Mesendoderm (in vitro differentiated cells): ENCODE measurements around the gene FNIP1.

Experiments used
- DNase-seq: peaks from one replicate; pipeline ENCODE4 v3.0.0; 2013
- H2AK5ac ChIP-seq: 2 replicates; pipeline ENCODE4 v1.6.1; 2013; ENCODE audit warnings: low read length, inconsistent platforms
- H2BK120ac ChIP-seq: 2 replicates; pipeline ENCODE4 v1.6.1; 2013; ENCODE audit warnings: low read depth, mild to moderate bottlenecking, low read length, moderate library complexity, mixed read lengths
- H2BK15ac ChIP-seq: replicated peaks from 2 replicates; pipeline ENCODE4 v1.6.1; 2013; ENCODE audit warnings: low read depth, mild to moderate bottlenecking, moderate library complexity
- H2BK5ac ChIP-seq: 2 replicates; pipeline ENCODE4 v1.6.1; 2013; ENCODE audit warnings: low read length, inconsistent platforms
- H3K18ac ChIP-seq: 2 replicates; pipeline ENCODE4 v1.6.1; 2013; ENCODE audit warnings: mild to moderate bottlenecking, low read length, mixed read lengths
- H3K23ac ChIP-seq: one replicate; pipeline ENCODE4 v1.6.1; 2013; ENCODE audit warnings: low read length
- H3K27ac ChIP-seq: 2 replicates; pipeline ENCODE4 v1.5.1; 2013; ENCODE audit warnings: low read depth, mild to moderate bottlenecking, inconsistent platforms, low read length, moderate library complexity
- H3K27me3 ChIP-seq: 2 replicates; pipeline ENCODE4 v1.6.1; 2013; ENCODE audit warnings: low read length, control low read depth, mild to moderate bottlenecking, inconsistent platforms; ENCODE audit not compliant: insufficient read depth, poor library complexity
- H3K36me3 ChIP-seq: 2 replicates; pipeline ENCODE4 v1.6.1; 2013; ENCODE audit warnings: low read length, inconsistent platforms; ENCODE audit not compliant: control insufficient read depth, insufficient read depth
- H3K4ac ChIP-seq: one replicate; pipeline ENCODE4 v1.6.1; 2013; ENCODE audit warnings: low read depth, mild to moderate bottlenecking, low read length, moderate library complexity
- H3K4me1 ChIP-seq: 2 replicates; pipeline ENCODE4 v1.6.1; 2013; ENCODE audit warnings: low read depth, low read length, inconsistent platforms; ENCODE audit not compliant: control insufficient read depth
- H3K4me2 ChIP-seq: 2 replicates; pipeline ENCODE4 v1.6.1; 2013; ENCODE audit warnings: low read length
- H3K4me3 ChIP-seq: 2 replicates; pipeline ENCODE4 v1.5.1; 2013; ENCODE audit warnings: mild to moderate bottlenecking, low read length
- H3K56ac ChIP-seq: one replicate; pipeline ENCODE4 v1.6.1; 2013; ENCODE audit warnings: low read length
- H3K79me1 ChIP-seq: 2 replicates; pipeline ENCODE4 v1.6.1; 2013; ENCODE audit warnings: low read length, inconsistent platforms
- H3K79me2 ChIP-seq: 2 replicates; pipeline ENCODE4 v1.6.1; 2013; ENCODE audit warnings: mild to moderate bottlenecking, low read length; ENCODE audit not compliant: control insufficient read depth, insufficient read depth
- H3K9ac ChIP-seq: 2 replicates; pipeline ENCODE4 v1.6.1; 2013; ENCODE audit warnings: low read length, inconsistent platforms
- H4K5ac ChIP-seq: one replicate; pipeline ENCODE4 v1.6.1; 2013; ENCODE audit warnings: low read length
- H4K8ac ChIP-seq: one replicate; pipeline ENCODE4 v1.6.1; 2013; ENCODE audit warnings: low read depth, mild to moderate bottlenecking, control low read depth, low read length, moderate library complexity
- WGBS: extraction: QIAGEN DNeasy Blood & Tissue Kit; methylation state at CpG from one replicate; pipeline ENCODE4 v1.1.7; 2013; ENCODE audit warnings: low lambda C conversion rate, missing lambda C conversion rate; ENCODE audit not compliant: insufficient coverage; ENCODE audit errors: extremely low coverage; 5-methylcytosine and 5-hydroxymethylcytosine counted together

Gene FNIP1

GRCh38 chr5:131654309-131654708 is 142.5 kb downstream of the FNIP1 start:
- no CpG with 5 or more reads among the region's 2 CpGs for WGBS
- Histone ChIP-seq H3K23ac (no peak overlapping the region), H3K4me1 (no peaks in the 10 kb centered on the region), H3K4me2 (no peak overlapping the region), H3K9ac (no peak overlapping the region), H2AK5ac (no peak overlapping the region), H3K79me2 (no peaks in the 10 kb centered on the region), H3K18ac (no peak overlapping the region), H2BK5ac (no peak overlapping the region), H3K27ac (no peak overlapping the region), H3K56ac (no peak overlapping the region), H3K4me3 (no peak overlapping the region), H2BK15ac (no peak overlapping the region), H4K8ac (no peak overlapping the region), H4K5ac (no peak overlapping the region), H2BK120ac (no peak overlapping the region), H3K36me3 (no peaks in the 10 kb centered on the region), H3K27me3 (no peaks in the 10 kb centered on the region), H3K4ac (no peak overlapping the region), H3K79me1 (no peaks in the 10 kb centered on the region)
- DNase-seq: no peak

GRCh38 chr5:131649161-131649560 is 147.7 kb downstream of the FNIP1 start:
- no peak overlapping the region for H3K4ac ChIP-seq
- H2BK5ac ChIP-seq: no peak overlapping the region
- no peak overlapping the region for H3K23ac ChIP-seq
- H3K9ac ChIP-seq: no peak overlapping the region
- H3K4me1 ChIP-seq: no peaks in the 10 kb centered on the region
- no peaks in the 10 kb centered on the region for H3K79me1 ChIP-seq
- no peaks in the 10 kb centered on the region for H3K36me3 ChIP-seq
- no peak overlapping the region for H3K56ac ChIP-seq
- no peak overlapping the region for H3K4me2 ChIP-seq
- DNase-seq: no peak
- H3K79me2 ChIP-seq: no peaks in the 10 kb centered on the region
- H2BK15ac ChIP-seq: no peak overlapping the region
- no peak overlapping the region for H3K18ac ChIP-seq
- no peak overlapping the region for H4K5ac ChIP-seq
- H2AK5ac ChIP-seq: no peak overlapping the region
- no peak overlapping the region for H3K27ac ChIP-seq
- no CpG with 5 or more reads among the region's 3 CpGs for WGBS
- H3K27me3 ChIP-seq: no peaks in the 10 kb centered on the region
- H4K8ac ChIP-seq: no peak overlapping the region
- H3K4me3 ChIP-seq: no peak overlapping the region
- no peak overlapping the region for H2BK120ac ChIP-seq

GRCh38 chr5:131647048-131647769 is 149.6 kb downstream of the FNIP1 start:
- Histone ChIP-seq H3K79me2 (no peaks in the 10 kb centered on the region), H3K4me3 (no peak overlapping the region), H2BK120ac (no peak overlapping the region), H4K8ac (no peak overlapping the region), H3K79me1 (no peaks in the 10 kb centered on the region), H3K27me3 (no peaks in the 10 kb centered on the region), H4K5ac (no peak overlapping the region), H2BK15ac (no peak overlapping the region), H3K27ac (no peak overlapping the region), H2AK5ac (no peak overlapping the region), H3K4ac (no peak overlapping the region), H3K9ac (no peak overlapping the region), H3K36me3 (no peaks in the 10 kb centered on the region), H3K18ac (no peak overlapping the region), H2BK5ac (no peak overlapping the region), H3K4me2 (no peak overlapping the region), H3K56ac (no peak overlapping the region), H3K4me1 (no peaks in the 10 kb centered on the region), H3K23ac (no peak overlapping the region)
- DNase-seq: no peak
- WGBS: no CpG with 5 or more reads among the region's 10 CpGs

GRCh38 chr5:131644822-131645221 is 152.0 kb downstream of the FNIP1 start:
- Histone ChIP-seq H3K23ac (no peak overlapping the region), H2BK5ac (no peak overlapping the region), H2AK5ac (no peak overlapping the region), H3K56ac (no peak overlapping the region), H3K79me1 (no peaks in the 10 kb centered on the region), H3K79me2 (no peaks in the 10 kb centered on the region), H3K4me3 (no peak overlapping the region), H4K8ac (no peak overlapping the region), H4K5ac (no peak overlapping the region), H3K18ac (no peak overlapping the region), H2BK120ac (no peak overlapping the region), H3K36me3 (no peaks in the 10 kb centered on the region), H3K27me3 (no peaks in the 10 kb centered on the region), H2BK15ac (no peak overlapping the region), H3K27ac (no peak overlapping the region), H3K4ac (no peak overlapping the region), H3K9ac (no peak overlapping the region), H3K4me1 (no peaks in the 10 kb centered on the region), H3K4me2 (no peak overlapping the region)
- DNase-seq: no peak
- WGBS: no CpG with 5 or more reads among the region's 7 CpGs

GRCh38 chr5:131644370-131644769 is 152.4 kb downstream of the FNIP1 start:
- DNase-seq: no peak
- no peaks in the 10 kb centered on the region for H3K79me2 ChIP-seq
- no peaks in the 10 kb centered on the region for H3K36me3 ChIP-seq
- no peak overlapping the region for H2BK5ac ChIP-seq
- H3K4ac ChIP-seq: no peak overlapping the region
- no peaks in the 10 kb centered on the region for H3K79me1 ChIP-seq
- no peak overlapping the region for H3K4me3 ChIP-seq
- H2AK5ac ChIP-seq: no peak overlapping the region
- H3K18ac ChIP-seq: no peak overlapping the region
- no peaks in the 10 kb centered on the region for H3K4me1 ChIP-seq
- H4K8ac ChIP-seq: no peak overlapping the region
- no peak overlapping the region for H2BK15ac ChIP-seq
- no peak overlapping the region for H3K23ac ChIP-seq
- no CpG with 5 or more reads among the region's 1 CpG for WGBS
- no peak overlapping the region for H3K9ac ChIP-seq
- H3K27me3 ChIP-seq: no peaks in the 10 kb centered on the region
- H3K56ac ChIP-seq: no peak overlapping the region
- no peak overlapping the region for H3K27ac ChIP-seq
- H3K4me2 ChIP-seq: no peak overlapping the region
- H2BK120ac ChIP-seq: no peak overlapping the region
- no peak overlapping the region for H4K5ac ChIP-seq

GRCh38 chr5:131641494-131641893 is 155.3 kb downstream of the FNIP1 start:
- no peak overlapping the region for H3K27ac ChIP-seq
- no peak overlapping the region for H3K4me3 ChIP-seq
- no CpG with 5 or more reads among the region's 1 CpG for WGBS
- H4K5ac ChIP-seq: no peak overlapping the region
- H2BK120ac ChIP-seq: no peak overlapping the region
- no peak overlapping the region for H3K18ac ChIP-seq
- no peaks in the 10 kb centered on the region for H3K27me3 ChIP-seq
- no peak for DNase-seq
- H3K56ac ChIP-seq: no peak overlapping the region
- H3K23ac ChIP-seq: no peak overlapping the region
- no peaks in the 10 kb centered on the region for H3K36me3 ChIP-seq
- no peak overlapping the region for H3K4ac ChIP-seq
- no peaks in the 10 kb centered on the region for H3K79me1 ChIP-seq
- H2AK5ac ChIP-seq: no peak overlapping the region
- H3K4me2 ChIP-seq: no peak overlapping the region
- H4K8ac ChIP-seq: no peak overlapping the region
- H2BK5ac ChIP-seq: no peak overlapping the region
- no peaks in the 10 kb centered on the region for H3K4me1 ChIP-seq
- no peak overlapping the region for H3K9ac ChIP-seq
- no peaks in the 10 kb centered on the region for H3K79me2 ChIP-seq
- no peak overlapping the region for H2BK15ac ChIP-seq
